ENCODE measurements around the gene TXNDC11. TPM values are rescaled to one million over a fixed set of nuclear protein-coding genes. Genes with fewer than 3 reads are reported as not detected.

Gene TXNDC11
- total RNA-seq, 1 experiment from 2014 or later, result 11.1 TPM

DNA sequence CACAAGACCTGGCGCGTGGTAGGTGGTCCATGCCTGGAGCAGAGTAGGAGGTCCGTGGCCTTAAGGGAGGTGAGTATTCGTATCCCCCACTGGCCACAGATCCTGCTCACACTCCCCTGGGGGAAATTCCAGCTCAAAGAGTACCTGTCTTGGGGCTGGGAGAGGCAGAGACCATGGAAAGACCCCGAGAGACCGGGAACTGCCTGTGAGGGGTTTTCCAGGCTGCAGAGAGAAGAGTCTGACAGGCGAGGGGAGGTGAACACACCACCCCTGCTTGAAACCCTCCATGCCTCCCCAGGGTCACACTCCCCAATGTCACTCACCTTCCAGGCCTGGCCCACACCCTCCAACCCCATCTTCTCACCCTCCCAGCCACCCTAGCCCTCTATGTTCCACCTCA lies 87.0 kb downstream of the TXNDC11 start (continued):
- TF ChIP-seq, protein P1, sequence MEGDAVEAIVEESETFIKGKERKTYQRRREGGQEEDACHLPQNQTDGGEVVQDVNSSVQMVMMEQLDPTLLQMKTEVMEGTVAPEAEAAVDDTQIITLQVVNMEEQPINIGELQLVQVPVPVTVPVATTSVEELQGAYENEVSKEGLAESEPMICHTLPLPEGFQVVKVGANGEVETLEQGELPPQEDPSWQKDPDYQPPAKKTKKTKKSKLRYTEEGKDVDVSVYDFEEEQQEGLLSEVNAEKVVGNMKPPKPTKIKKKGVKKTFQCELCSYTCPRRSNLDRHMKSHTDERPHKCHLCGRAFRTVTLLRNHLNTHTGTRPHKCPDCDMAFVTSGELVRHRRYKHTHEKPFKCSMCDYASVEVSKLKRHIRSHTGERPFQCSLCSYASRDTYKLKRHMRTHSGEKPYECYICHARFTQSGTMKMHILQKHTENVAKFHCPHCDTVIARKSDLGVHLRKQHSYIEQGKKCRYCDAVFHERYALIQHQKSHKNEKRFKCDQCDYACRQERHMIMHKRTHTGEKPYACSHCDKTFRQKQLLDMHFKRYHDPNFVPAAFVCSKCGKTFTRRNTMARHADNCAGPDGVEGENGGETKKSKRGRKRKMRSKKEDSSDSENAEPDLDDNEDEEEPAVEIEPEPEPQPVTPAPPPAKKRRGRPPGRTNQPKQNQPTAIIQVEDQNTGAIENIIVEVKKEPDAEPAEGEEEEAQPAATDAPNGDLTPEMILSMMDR (IDR thresholded peaks at IDR 0.05), result no peak
- TF ChIP-seq ZNF219 (CRISPR knock-in tag; IDR thresholded peaks at IDR 0.05; ENCODE audit: borderline replicate concordance) (no peak), NR1H2 (CRISPR knock-in tag; IDR thresholded peaks at IDR 0.05) (no peak), PRRX2 (CRISPR knock-in tag; IDR thresholded peaks at IDR 0.05) (no peak), ESRRA (CRISPR knock-in tag; IDR thresholded peaks at IDR 0.05; ENCODE audit: borderline replicate concordance) (no peak), FOXJ3 (CRISPR knock-in tag; IDR thresholded peaks at IDR 0.05; ENCODE audit: borderline replicate concordance) (no peak), SOX15 (CRISPR knock-in tag; IDR thresholded peaks at IDR 0.05) (no peak), FOXP1 (CRISPR knock-in tag; IDR thresholded peaks at IDR 0.05; ENCODE audit: borderline replicate concordance) (no peak)
- TF ChIP-seq, protein P2, sequence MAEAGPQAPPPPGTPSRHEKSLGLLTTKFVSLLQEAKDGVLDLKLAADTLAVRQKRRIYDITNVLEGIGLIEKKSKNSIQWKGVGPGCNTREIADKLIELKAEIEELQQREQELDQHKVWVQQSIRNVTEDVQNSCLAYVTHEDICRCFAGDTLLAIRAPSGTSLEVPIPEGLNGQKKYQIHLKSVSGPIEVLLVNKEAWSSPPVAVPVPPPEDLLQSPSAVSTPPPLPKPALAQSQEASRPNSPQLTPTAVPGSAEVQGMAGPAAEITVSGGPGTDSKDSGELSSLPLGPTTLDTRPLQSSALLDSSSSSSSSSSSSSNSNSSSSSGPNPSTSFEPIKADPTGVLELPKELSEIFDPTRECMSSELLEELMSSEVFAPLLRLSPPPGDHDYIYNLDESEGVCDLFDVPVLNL (CRISPR knock-in tag; IDR thresholded peaks at IDR 0.05; ENCODE audit: borderline replicate concordance, low read depth), result no peak

GRCh38 chr16:11651796-11652195 lies 90.9 kb downstream of the TXNDC11 start:
- no peaks in the 10 kb centered on the region for H3K9me3 Mint-ChIP-seq
- H3K4me3 Mint-ChIP-seq, result no peak overlapping the region
- ATAC-seq (no peak), DNase-seq (ENCODE audit: low spot score) (no peak)
- TF ChIP-seq CREM (CRISPR knock-in tag; IDR thresholded peaks at IDR 0.05), result no peak
- TF ChIP-seq GABPB1 (CRISPR knock-in tag; IDR thresholded peaks at IDR 0.05), result no peak
- TF ChIP-seq, protein P3, sequence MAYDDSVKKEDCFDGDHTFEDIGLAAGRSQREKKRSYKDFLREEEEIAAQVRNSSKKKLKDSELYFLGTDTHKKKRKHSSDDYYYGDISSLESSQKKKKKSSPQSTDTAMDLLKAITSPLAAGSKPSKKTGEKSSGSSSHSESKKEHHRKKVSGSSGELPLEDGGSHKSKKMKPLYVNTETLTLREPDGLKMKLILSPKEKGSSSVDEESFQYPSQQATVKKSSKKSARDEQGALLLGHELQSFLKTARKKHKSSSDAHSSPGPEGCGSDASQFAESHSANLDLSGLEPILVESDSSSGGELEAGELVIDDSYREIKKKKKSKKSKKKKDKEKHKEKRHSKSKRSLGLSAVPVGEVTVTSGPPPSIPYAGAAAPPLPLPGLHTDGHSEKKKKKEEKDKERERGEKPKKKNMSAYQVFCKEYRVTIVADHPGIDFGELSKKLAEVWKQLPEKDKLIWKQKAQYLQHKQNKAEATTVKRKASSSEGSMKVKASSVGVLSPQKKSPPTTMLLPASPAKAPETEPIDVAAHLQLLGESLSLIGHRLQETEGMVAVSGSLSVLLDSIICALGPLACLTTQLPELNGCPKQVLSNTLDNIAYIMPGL (CRISPR knock-in tag; IDR thresholded peaks at IDR 0.05), result no peak
- no peak for TF ChIP-seq TEAD4 (CRISPR knock-in tag; IDR thresholded peaks at IDR 0.05)
- TF ChIP-seq FOXK1 (CRISPR knock-in tag; IDR thresholded peaks at IDR 0.05), result no peak
- TF ChIP-seq, protein P4, sequence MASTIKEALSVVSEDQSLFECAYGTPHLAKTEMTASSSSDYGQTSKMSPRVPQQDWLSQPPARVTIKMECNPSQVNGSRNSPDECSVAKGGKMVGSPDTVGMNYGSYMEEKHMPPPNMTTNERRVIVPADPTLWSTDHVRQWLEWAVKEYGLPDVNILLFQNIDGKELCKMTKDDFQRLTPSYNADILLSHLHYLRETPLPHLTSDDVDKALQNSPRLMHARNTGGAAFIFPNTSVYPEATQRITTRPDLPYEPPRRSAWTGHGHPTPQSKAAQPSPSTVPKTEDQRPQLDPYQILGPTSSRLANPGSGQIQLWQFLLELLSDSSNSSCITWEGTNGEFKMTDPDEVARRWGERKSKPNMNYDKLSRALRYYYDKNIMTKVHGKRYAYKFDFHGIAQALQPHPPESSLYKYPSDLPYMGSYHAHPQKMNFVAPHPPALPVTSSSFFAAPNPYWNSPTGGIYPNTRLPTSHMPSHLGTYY (CRISPR knock-in tag; IDR thresholded peaks at IDR 0.05), result no peak
- no peak for TF ChIP-seq OVOL2 (CRISPR knock-in tag; IDR thresholded peaks at IDR 0.05; ENCODE audit: borderline replicate concordance)
- TF ChIP-seq, protein P5, sequence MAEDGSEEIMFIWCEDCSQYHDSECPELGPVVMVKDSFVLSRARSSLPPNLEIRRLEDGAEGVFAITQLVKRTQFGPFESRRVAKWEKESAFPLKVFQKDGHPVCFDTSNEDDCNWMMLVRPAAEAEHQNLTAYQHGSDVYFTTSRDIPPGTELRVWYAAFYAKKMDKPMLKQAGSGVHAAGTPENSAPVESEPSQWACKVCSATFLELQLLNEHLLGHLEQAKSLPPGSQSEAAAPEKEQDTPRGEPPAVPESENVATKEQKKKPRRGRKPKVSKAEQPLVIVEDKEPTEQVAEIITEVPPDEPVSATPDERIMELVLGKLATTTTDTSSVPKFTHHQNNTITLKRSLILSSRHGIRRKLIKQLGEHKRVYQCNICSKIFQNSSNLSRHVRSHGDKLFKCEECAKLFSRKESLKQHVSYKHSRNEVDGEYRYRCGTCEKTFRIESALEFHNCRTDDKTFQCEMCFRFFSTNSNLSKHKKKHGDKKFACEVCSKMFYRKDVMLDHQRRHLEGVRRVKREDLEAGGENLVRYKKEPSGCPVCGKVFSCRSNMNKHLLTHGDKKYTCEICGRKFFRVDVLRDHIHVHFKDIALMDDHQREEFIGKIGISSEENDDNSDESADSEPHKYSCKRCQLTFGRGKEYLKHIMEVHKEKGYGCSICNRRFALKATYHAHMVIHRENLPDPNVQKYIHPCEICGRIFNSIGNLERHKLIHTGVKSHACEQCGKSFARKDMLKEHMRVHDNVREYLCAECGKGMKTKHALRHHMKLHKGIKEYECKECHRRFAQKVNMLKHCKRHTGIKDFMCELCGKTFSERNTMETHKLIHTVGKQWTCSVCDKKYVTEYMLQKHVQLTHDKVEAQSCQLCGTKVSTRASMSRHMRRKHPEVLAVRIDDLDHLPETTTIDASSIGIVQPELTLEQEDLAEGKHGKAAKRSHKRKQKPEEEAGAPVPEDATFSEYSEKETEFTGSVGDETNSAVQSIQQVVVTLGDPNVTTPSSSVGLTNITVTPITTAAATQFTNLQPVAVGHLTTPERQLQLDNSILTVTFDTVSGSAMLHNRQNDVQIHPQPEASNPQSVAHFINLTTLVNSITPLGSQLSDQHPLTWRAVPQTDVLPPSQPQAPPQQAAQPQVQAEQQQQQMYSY (CRISPR knock-in tag; IDR thresholded peaks at IDR 0.05), result no peak
- TF ChIP-seq USF1 (CRISPR knock-in tag; IDR thresholded peaks at IDR 0.05), result no peak
- no peak for TF ChIP-seq NR2C2 (CRISPR knock-in tag; IDR thresholded peaks at IDR 0.05)
- no peaks in the 10 kb centered on the region for H3K4me1 Mint-ChIP-seq
- H3K36me3 Mint-ChIP-seq, result no peaks in the 10 kb centered on the region
- H3K27ac Mint-ChIP-seq, result no peak overlapping the region
- ChIA-PET POLR2A (interaction anchor here (0.6 kb wide), 1 partner anchor 1435 kb away, joined by 3 read pairs; no protein-coding TSS in a partner anchor), CTCF (interaction anchor here (0.9 to 3.2 kb wide), 4 partner anchors 11 to 255 kb away, joined by 3 to 11 read pairs (median 4); no protein-coding TSS in a partner anchor)
- no peaks in the 10 kb centered on the region for H3K27me3 Mint-ChIP-seq (ENCODE audit: low read depth)
